H1 (cell line): ENCODE results near the gene TRAPPC2B. TPM values are rescaled to one million over a fixed set of nuclear protein-coding genes. Genes with fewer than 3 reads are reported as not detected.

Experiments used
- CEBPB ChIP-seq: IDR thresholded peaks from 2 replicates; pipeline ENCODE4 v1.6.1; 2012; ENCODE audit warnings: low read depth, low read length
- SAP30 ChIP-seq: fragments of 300-600 bp; sonication (generic); IDR thresholded peaks from 2 replicates; pipeline ENCODE4 v1.7.1; 2012; ENCODE audit warnings: low read length, moderate library complexity, mild to moderate bottlenecking, inconsistent platforms; ENCODE audit not compliant: insufficient read depth, insufficient replicate concordance
- polyA plus RNA-seq, 7 experiments: library from polyadenylated mRNA; depleted of rRNA in 3 of 7; stranded (reverse) in 5 of 7; unstranded in 2 of 7; fragments of >200 nt in 5 of 7; fragments of 200-250 nt in 2 of 7; gene quantifications; 1 replicate in 5 of 7; 2 replicates in 1 of 7; 4 replicates in 1 of 7; pipeline versions ENCODE4 v1.2.1 to v1.2.3, GENCODE V29; 2011 to 2013; ENCODE audit warnings: missing spikeins in 2 of 7, mixed read lengths in 2 of 7
- total RNA-seq: library from RNA; stranded (reverse); fragmentation: NEBNext Ultra II Directional; extraction: Animal tissue kit (Norgen Biotek cat#: 25700); gene quantifications from 2 replicates; pipeline ENCODE4 v1.2.1, GENCODE V29; 2021
- TF ChIP-seq, protein P1 (sequence below): fragments of 300-600 bp; sonication (generic); IDR thresholded peaks from 2 replicates; pipeline ENCODE4 v1.7.1; 2012; ENCODE audit warnings: low read length, moderate library complexity, mild to moderate bottlenecking, inconsistent platforms; ENCODE audit not compliant: insufficient replicate concordance

TRAPPC2B gene
- total and polyA plus RNA-seq, 2 of the 8 experiments (the other 6 are each of a cell fraction or from before 2014, with no cell fraction given) = 8.7 to 28.3 TPM

- TF ChIP-seq, protein P1, sequence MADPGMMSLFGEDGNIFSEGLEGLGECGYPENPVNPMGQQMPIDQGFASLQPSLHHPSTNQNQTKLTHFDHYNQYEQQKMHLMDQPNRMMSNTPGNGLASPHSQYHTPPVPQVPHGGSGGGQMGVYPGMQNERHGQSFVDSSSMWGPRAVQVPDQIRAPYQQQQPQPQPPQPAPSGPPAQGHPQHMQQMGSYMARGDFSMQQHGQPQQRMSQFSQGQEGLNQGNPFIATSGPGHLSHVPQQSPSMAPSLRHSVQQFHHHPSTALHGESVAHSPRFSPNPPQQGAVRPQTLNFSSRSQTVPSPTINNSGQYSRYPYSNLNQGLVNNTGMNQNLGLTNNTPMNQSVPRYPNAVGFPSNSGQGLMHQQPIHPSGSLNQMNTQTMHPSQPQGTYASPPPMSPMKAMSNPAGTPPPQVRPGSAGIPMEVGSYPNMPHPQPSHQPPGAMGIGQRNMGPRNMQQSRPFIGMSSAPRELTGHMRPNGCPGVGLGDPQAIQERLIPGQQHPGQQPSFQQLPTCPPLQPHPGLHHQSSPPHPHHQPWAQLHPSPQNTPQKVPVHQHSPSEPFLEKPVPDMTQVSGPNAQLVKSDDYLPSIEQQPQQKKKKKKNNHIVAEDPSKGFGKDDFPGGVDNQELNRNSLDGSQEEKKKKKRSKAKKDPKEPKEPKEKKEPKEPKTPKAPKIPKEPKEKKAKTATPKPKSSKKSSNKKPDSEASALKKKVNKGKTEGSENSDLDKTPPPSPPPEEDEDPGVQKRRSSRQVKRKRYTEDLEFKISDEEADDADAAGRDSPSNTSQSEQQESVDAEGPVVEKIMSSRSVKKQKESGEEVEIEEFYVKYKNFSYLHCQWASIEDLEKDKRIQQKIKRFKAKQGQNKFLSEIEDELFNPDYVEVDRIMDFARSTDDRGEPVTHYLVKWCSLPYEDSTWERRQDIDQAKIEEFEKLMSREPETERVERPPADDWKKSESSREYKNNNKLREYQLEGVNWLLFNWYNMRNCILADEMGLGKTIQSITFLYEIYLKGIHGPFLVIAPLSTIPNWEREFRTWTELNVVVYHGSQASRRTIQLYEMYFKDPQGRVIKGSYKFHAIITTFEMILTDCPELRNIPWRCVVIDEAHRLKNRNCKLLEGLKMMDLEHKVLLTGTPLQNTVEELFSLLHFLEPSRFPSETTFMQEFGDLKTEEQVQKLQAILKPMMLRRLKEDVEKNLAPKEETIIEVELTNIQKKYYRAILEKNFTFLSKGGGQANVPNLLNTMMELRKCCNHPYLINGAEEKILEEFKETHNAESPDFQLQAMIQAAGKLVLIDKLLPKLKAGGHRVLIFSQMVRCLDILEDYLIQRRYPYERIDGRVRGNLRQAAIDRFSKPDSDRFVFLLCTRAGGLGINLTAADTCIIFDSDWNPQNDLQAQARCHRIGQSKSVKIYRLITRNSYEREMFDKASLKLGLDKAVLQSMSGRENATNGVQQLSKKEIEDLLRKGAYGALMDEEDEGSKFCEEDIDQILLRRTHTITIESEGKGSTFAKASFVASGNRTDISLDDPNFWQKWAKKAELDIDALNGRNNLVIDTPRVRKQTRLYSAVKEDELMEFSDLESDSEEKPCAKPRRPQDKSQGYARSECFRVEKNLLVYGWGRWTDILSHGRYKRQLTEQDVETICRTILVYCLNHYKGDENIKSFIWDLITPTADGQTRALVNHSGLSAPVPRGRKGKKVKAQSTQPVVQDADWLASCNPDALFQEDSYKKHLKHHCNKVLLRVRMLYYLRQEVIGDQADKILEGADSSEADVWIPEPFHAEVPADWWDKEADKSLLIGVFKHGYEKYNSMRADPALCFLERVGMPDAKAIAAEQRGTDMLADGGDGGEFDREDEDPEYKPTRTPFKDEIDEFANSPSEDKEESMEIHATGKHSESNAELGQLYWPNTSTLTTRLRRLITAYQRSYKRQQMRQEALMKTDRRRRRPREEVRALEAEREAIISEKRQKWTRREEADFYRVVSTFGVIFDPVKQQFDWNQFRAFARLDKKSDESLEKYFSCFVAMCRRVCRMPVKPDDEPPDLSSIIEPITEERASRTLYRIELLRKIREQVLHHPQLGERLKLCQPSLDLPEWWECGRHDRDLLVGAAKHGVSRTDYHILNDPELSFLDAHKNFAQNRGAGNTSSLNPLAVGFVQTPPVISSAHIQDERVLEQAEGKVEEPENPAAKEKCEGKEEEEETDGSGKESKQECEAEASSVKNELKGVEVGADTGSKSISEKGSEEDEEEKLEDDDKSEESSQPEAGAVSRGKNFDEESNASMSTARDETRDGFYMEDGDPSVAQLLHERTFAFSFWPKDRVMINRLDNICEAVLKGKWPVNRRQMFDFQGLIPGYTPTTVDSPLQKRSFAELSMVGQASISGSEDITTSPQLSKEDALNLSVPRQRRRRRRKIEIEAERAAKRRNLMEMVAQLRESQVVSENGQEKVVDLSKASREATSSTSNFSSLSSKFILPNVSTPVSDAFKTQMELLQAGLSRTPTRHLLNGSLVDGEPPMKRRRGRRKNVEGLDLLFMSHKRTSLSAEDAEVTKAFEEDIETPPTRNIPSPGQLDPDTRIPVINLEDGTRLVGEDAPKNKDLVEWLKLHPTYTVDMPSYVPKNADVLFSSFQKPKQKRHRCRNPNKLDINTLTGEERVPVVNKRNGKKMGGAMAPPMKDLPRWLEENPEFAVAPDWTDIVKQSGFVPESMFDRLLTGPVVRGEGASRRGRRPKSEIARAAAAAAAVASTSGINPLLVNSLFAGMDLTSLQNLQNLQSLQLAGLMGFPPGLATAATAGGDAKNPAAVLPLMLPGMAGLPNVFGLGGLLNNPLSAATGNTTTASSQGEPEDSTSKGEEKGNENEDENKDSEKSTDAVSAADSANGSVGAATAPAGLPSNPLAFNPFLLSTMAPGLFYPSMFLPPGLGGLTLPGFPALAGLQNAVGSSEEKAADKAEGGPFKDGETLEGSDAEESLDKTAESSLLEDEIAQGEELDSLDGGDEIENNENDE = no peak
- TF ChIP-seq CEBPB (no peak), SAP30 (no peak)
- TF ChIP-seq, all 59 proteins: peak for 0
Measured at GRCh38 chr19:57398868-57399267, 35.5 kb downstream of the TRAPPC2B start (continued).
